ENCODE measurements around the gene SMARCE1.

Gene SMARCE1

DNA sequence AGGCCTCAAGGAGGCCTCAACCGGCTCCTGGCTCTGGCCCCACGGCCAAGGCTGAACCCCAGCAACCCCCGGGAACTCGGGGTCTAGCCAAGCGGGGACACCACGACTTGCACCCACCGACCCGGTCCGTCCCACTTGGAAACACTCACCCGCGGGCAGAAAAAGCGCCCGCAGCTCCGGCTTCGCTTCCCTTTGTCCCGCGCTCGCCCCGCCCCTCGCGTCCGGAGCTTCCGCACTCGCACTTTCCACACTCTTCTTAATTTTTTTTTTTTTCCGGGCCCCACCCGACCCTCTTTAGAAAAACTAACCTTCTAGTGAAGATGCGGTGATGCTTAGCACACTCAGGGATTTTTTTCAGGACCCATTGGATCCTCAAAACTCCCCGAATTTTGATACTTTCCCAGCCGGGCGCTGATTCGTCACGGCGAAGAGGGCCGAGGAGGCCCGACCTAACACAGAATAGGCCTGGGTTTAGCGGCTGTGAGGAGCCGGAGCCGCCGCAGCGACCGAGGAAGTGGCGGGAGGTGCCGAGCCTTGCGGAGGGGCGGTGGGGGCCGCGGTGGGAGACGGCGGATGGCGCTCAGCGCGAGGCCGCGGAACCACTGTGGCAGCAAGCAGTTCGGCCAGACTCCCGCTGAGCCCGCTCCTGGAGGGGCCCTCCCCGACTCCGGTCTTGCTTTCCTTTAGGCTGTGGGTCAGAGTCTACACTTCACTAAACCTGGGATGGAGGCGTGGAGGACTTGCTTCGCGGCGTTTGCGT is at the start of gene SMARCE1:
SMARCE1 (minus strand) TSS at position 195 of the 760 bp plus-strand sequence. CDS start 2,016 bp downstream, outside the sequence.
- peak; percentile 25 for DNase-seq (ENCODE audit: low read depth, low spot score)

- DNase-seq (ENCODE audit: low read depth, low spot score): no peak
Observed at GRCh38 chr17:40697297-40697696, 49.7 kb upstream of the SMARCE1 start.

DNA sequence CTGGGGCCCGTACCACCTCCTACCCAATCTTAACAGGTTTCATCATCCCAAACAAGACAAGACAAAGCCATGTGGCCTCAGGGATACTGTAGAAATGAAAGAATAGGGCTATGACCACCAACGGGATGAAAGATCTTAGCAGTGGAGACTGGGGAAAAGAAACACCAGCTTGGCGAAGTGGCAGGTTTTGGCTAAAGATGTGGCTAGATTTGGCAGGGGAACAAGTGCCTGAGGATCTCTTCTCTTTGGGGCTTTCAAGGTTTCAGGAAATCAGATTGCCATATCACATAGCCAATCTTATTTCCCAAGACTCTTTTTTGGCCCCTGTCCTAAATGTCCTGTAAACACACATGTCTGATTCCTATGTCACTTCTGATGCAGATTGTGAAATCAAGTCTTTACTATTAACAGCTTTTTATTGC is 49.0 kb upstream of the SMARCE1 start:
- DNase-seq (ENCODE audit: low read depth, low spot score): no peak

DNA sequence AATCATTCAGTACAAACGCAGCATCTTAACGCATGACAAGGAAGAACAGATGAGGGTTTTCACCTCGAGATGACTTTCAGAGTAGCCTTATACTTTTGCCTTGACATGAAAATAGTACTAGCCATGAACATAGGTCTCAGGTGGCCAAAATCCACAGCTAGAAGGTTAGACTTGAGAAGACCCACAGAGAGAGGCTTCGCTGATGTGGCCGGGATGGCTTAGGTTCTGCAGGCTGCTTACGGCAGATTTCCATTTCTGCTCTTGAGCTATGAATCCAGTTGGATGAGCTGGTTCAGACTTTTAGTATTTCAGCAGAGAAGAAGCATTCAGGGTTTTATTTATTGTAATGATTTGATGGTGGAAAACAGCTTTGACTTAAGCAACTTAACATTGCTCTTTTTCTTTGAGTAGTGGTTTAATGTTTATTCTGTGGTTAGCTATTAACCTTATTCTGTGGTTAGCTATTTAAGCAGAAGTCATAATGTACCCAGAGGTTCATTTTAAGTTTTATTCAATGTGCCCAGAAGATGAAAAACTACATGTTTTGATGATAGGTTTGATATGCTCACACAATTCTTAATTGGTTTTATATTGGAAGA is 48.4 kb upstream of the SMARCE1 start:
- DNase-seq (ENCODE audit: low read depth, low spot score): no peak

GRCh38 chr17:40694584-40694983 is 47.0 kb upstream of the SMARCE1 start:
- no peak for DNase-seq (ENCODE audit: low read depth, low spot score)

DNA sequence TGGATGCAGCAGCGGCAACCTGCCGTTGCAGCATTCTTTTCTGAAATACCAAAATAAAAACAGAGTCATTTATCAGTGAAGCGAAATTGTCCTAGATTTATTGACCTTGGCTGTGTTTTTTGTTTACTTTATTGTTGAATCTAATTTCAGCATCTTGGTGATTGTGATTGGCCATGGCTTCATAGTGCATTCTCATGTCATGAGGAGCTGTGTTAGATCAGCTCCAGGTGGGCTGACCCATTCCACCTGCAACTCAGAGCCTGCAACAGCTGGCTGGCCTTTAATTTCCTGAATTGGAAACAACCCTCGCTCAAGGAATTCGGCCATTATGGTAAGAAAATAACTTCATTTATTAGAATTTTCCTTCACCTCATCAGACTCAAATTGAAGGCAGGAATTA is 39.5 kb upstream of the SMARCE1 start:
- no peak for DNase-seq (ENCODE audit: low read depth, low spot score)

DNA sequence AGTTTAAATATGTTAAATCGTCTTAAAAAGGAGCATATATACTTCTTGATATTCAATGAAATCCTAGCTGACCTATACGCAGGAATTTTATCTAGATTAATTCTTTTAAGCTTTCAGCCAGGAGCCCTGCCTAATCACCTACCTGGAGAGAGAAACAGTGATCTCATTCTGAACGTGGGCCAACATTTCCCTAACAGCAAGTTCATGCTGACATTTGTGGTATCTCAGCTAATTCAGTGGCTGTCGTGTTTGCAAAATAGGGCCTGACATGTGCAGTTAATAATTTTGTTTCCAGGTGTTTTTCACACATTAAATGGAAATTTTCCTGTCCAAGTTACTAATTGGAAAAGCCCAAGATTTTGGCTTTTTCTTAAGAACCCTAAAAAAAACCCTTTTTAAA is 38.6 kb upstream of the SMARCE1 start:
- DNase-seq (ENCODE audit: low read depth, low spot score): no peak

- no peak for DNase-seq (ENCODE audit: low read depth, low spot score)
Observed at GRCh38 chr17:40680998-40681397, 33.4 kb upstream of the SMARCE1 start.

GRCh38 chr17:40679523-40679907 is 31.9 kb upstream of the SMARCE1 start:
- DNase-seq (ENCODE audit: low read depth, low spot score): no peak

GRCh38 chr17:40678902-40679522 is 31.4 kb upstream of the SMARCE1 start:
- no peak for DNase-seq (ENCODE audit: low read depth, low spot score)

- DNase-seq (ENCODE audit: low read depth, low spot score): no peak
Observed at GRCh38 chr17:40675905-40676304, 28.3 kb upstream of the SMARCE1 start.

GRCh38 chr17:40672654-40673053 is 25.0 kb upstream of the SMARCE1 start:
- DNase-seq (ENCODE audit: low read depth, low spot score): no peak

DNA sequence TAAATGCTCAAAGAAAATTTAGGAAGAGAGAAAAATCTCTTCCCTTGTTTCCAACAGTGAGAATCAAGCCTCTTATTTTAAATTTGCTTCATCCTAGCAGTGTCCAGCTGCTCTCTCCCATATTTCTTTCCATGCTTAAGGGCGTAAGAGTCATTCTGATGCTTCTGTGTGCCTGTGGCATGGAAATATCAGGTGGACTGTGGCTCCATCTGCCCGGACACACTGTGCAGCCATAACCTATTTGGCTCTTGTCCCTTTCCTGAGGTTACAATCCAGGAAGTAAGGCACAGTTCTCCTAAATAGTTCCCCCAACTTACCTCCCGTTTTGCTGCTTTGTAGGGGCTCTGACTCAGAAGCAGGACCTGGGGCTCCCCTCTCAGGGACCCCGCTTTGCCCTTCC is 23.7 kb upstream of the SMARCE1 start:
- DNase-seq (ENCODE audit: low read depth, low spot score): no peak

DNA sequence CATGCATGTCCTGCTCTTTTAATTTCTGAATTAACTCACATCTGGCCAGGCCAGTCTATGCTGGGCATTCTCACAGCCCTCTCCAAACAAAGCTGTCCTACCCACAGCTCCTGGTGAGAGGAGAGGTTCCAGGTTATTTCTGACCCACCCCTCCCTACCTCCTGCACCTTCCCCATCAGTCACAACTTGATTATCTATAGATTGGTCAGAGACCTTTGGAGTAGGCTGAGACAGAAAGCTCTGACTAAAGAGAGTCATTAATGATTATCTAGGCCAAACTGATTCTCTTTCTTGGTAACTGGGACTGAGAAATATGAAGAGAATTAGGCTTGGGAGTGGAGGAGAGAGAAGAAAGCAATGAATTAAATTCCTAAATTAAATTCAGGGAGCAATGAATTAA is 18.7 kb upstream of the SMARCE1 start:
- DNase-seq (ENCODE audit: low read depth, low spot score): no peak

- no peak for DNase-seq (ENCODE audit: low read depth, low spot score)
Observed at GRCh38 chr17:40664582-40665333, 17.1 kb upstream of the SMARCE1 start, which contains the start of gene KRT222. TSS of gene KRT222 (minus strand) at chr17:40665177. CDS start at chr17:40665099, 78 bp downstream.

- DNase-seq (ENCODE audit: low read depth, low spot score): no peak
Observed at GRCh38 chr17:40663252-40663651, 15.6 kb upstream of the SMARCE1 start.

GRCh38 chr17:40659911-40660310 is 12.3 kb upstream of the SMARCE1 start:
- no peak for DNase-seq (ENCODE audit: low read depth, low spot score)

DNA sequence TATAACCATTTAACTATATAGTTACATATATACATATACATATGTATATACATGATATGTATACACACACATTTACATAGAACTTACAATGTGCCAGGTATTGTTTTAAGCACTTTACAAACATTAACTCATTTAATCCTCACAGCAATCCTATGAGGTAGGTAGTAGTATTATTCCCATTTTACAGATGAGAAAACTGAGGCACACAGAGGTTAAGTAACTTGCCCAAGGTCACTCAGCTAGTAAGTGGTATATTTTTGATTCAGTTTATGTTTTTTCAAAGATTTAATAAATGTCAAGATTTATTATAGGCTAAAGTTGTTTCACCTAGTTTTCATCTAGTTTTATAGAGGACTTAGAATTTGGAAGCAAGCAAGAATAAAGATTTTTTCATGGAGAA is 10.8 kb upstream of the SMARCE1 start:
- no peak for DNase-seq (ENCODE audit: low read depth, low spot score)

- DNase-seq (ENCODE audit: low read depth, low spot score): no peak
Observed at GRCh38 chr17:40651939-40652338, 4.3 kb upstream of the SMARCE1 start.

- no peak for DNase-seq (ENCODE audit: low read depth, low spot score)
Observed at GRCh38 chr17:40648384-40648968, 858 bp upstream of the SMARCE1 start.

GRCh38 chr17:40646791-40647623 is 611 bp downstream of the SMARCE1 start:
- DNase-seq (ENCODE audit: low read depth, low spot score): no peak

Data from iPS DF 19.7 (cell line).